NCI-H2107 treated with DMSO at 0.1 percent for 48 hours (cell line): ENCODE data around the gene SGPL1.
"Not testable (repeated sequence)": the region's sequence is repeated elsewhere in the genome, so short reads cannot be mapped to it uniquely, and the experiment has no call there.

Source experiments
- DNase-seq: peaks from one replicate; lab custom pipeline; 2025; ENCODE audit not compliant: unreplicated experiment; lab: John Stamatoyannopoulos, UW

SGPL1 gene

GRCh38 chr10:70815504-70816219 lies at the start of gene SGPL1:
SGPL1 (plus strand) TSS chr10:70815948; CDS start chr10:70816854, 906 bp downstream.
- peak; percentile 19 for DNase-seq

- DNase-seq: not testable (repeated sequence)
Measured at GRCh38 chr10:70768026-70768685, 47.6 kb upstream of the SGPL1 start.

- DNase-seq: no peak
Measured at GRCh38 chr10:70769121-70769520, 46.6 kb upstream of the SGPL1 start.

GRCh38 chr10:70770001-70770400 lies 45.7 kb upstream of the SGPL1 start:
- no peak for DNase-seq

- not testable (repeated sequence) for DNase-seq
Measured at GRCh38 chr10:70770516-70770915, 45.2 kb upstream of the SGPL1 start.

GRCh38 chr10:70771311-70772194 lies 44.2 kb upstream of the SGPL1 start:
- no peak for DNase-seq

- DNase-seq: no peak
Measured at GRCh38 chr10:70772627-70773026, 43.1 kb upstream of the SGPL1 start.

GRCh38 chr10:70773461-70773860 lies 42.3 kb upstream of the SGPL1 start:
- DNase-seq: no peak

- DNase-seq: no peak
Measured at GRCh38 chr10:70773965-70774809, 41.6 kb upstream of the SGPL1 start.

- no peak for DNase-seq
Measured at GRCh38 chr10:70774810-70775678, 40.7 kb upstream of the SGPL1 start.

GRCh38 chr10:70775679-70776454 lies 39.9 kb upstream of the SGPL1 start:
- DNase-seq: no peak

- DNase-seq: no peak
Measured at GRCh38 chr10:70776455-70777005, 39.2 kb upstream of the SGPL1 start.

GRCh38 chr10:70777063-70777875 lies 38.5 kb upstream of the SGPL1 start:
- no peak for DNase-seq

- no peak for DNase-seq
Measured at GRCh38 chr10:70778267-70778924, 37.4 kb upstream of the SGPL1 start.

- no peak for DNase-seq
Measured at GRCh38 chr10:70779088-70779487, 36.7 kb upstream of the SGPL1 start.

GRCh38 chr10:70779511-70780369 lies 36.0 kb upstream of the SGPL1 start:
- no peak for DNase-seq
